K562 (cell line): Measurements from ENCODE around the gene CPSF4. TPM values are rescaled to one million over a fixed set of nuclear protein-coding genes. Genes with fewer than 3 reads are reported as not detected.

Source experiments
- ATAC-seq: fragments of 200-7000 bp; cut with Tn5 transposase; 3 replicates; pipeline ENCODE4 v1.9.1; 2020; ENCODE audit warnings: moderate library complexity
- BruUV-seq: library from RNA; stranded (reverse); fragments of 400-500 nt; replicated peaks from 2 replicates; lab custom pipeline; 2021; lab: Mats Ljungman, UMichigan
- CTCF ChIA-PET: fragments of 300-600 bp; formaldehyde crosslinking; extraction: SDS; loops from one replicate; lab custom pipeline; 2021; ENCODE audit warnings: low intra/inter-chr PET ratio; lab: Yijun Ruan, JAX
- POLR2A ChIA-PET: fragments of 300-600, 350-650 bp; sonication (Branson Sonifier 250); formaldehyde crosslinking; extraction: SDS; loops from one replicate; lab custom pipeline; 2021; ENCODE audit warnings: antibody characterized with exemption, inconsistent platforms; lab: Yijun Ruan, JAX
- DNase-seq, 4 experiments: peaks; one replicate each; pipeline versions ENCODE4 v3.0.0 to v3.0.0-alpha.2; 2011 to 2018; ENCODE audit warnings: low spot score in 3 of 4, mixed read lengths in 3 of 4; ENCODE audit errors: extremely low read depth in 1 of 4
- FAIRE-seq: peaks from 2 replicates; lab custom pipeline; 2011; peaks lifted over from hg19 to GRCh38; lab: Jason Lieb, UNC
- H2AFZ ChIP-seq: 2 replicates; pipeline ENCODE4 v1.6.0; 2011; ENCODE audit warnings: low read depth, low read length, control low read depth, inconsistent platforms
- H3K27ac ChIP-seq: fragments of 200-600 bp; 3 replicates; pipeline ENCODE4 v1.8.0; 2011; ENCODE audit warnings: low read depth, mild to moderate bottlenecking, control low read depth, inconsistent platforms, low read length, moderate library complexity, mixed read lengths; ENCODE audit errors: extremely low read depth
- H3K27me3 ChIP-seq, 2 experiments: fragments of 300-600 bp in 1 of 2; 2 replicates in 1 of 2; 3 replicates in 1 of 2; pipeline versions ENCODE4 v1.6.0 to v1.8.0; 2011; ENCODE audit warnings: inconsistent platforms in 2 of 2, low read length in 2 of 2, mild to moderate bottlenecking in 1 of 2, mixed read lengths in 1 of 2, moderate library complexity in 1 of 2; ENCODE audit not compliant: control insufficient read depth in 2 of 2, insufficient read depth in 2 of 2
- H3K36me3 ChIP-seq: fragments of 300-600 bp; 3 replicates; pipeline ENCODE4 v1.8.0; 2011; ENCODE audit warnings: mild to moderate bottlenecking, low read length, inconsistent platforms; ENCODE audit not compliant: control insufficient read depth, insufficient read depth
- H3K4me1 ChIP-seq, 2 experiments: fragments of 200-600 bp in 1 of 2; replicated peaks in 1 of 2; 2 replicates in 1 of 2; 3 replicates in 1 of 2; pipeline versions ENCODE4 v1.5.1 to v1.8.0; 2011; ENCODE audit warnings: inconsistent platforms in 2 of 2, low read length in 2 of 2, mild to moderate bottlenecking in 1 of 2, mixed read lengths in 1 of 2, moderate library complexity in 1 of 2; ENCODE audit not compliant: control insufficient read depth in 2 of 2, insufficient read depth in 2 of 2
- H3K4me2 ChIP-seq: 2 replicates; pipeline ENCODE4 v1.6.1; 2011; ENCODE audit warnings: low read length, control low read depth, inconsistent platforms, mixed read lengths; ENCODE audit not compliant: insufficient read depth
- H3K4me3 ChIP-seq: fragments of 200-600 bp; sonication (generic), shearing (Covaris generic); 2 replicates; pipeline ENCODE4 v1.5.1; 2016; ENCODE audit warnings: control low read depth, inconsistent platforms
- H3K79me2 ChIP-seq: fragments of 200-600 bp; 3 replicates; pipeline ENCODE4 v1.8.0; 2011; ENCODE audit warnings: low read length, inconsistent platforms; ENCODE audit not compliant: control insufficient read depth, insufficient read depth
- H3K9ac ChIP-seq, 2 experiments: 2 replicates each; pipeline versions ENCODE4 v1.6.0 to v1.6.1; 2011; ENCODE audit warnings: low read depth in 2 of 2, low read length in 2 of 2, control low read depth in 1 of 2, inconsistent platforms in 1 of 2, mild to moderate bottlenecking in 1 of 2, mixed read lengths in 1 of 2; ENCODE audit not compliant: insufficient read depth in 1 of 2
- H3K9me1 ChIP-seq: one replicate; pipeline ENCODE4 v1.6.0; 2011; ENCODE audit warnings: inconsistent platforms, mild to moderate bottlenecking, low read length, moderate library complexity; ENCODE audit not compliant: control insufficient read depth, insufficient read depth
- H3K9me3 ChIP-seq: replicated peaks from 2 replicates; pipeline ENCODE4 v1.5.1; 2011; ENCODE audit warnings: low read depth, low read length, inconsistent platforms; ENCODE audit not compliant: control insufficient read depth, insufficient read depth
- H4K20me1 ChIP-seq: replicated peaks from 2 replicates; pipeline ENCODE4 v1.6.1; 2011; ENCODE audit warnings: low read length, inconsistent platforms, mixed read lengths; ENCODE audit not compliant: control insufficient read depth, insufficient read depth
- CTCF ChIP-seq, 3 experiments: IDR thresholded peaks in 2 of 3; conservative IDR thresholded peaks in 1 of 3; 2 replicates each; pipeline ENCODE4 v1.5.1; 2011 to 2012; ENCODE audit warnings: low read length in 3 of 3, mild to moderate bottlenecking in 3 of 3, control low read depth in 2 of 3, improper control_type of control experiment in 1 of 3, inconsistent platforms in 1 of 3, low read depth in 1 of 3, mixed read lengths in 1 of 3, moderate library complexity in 1 of 3; ENCODE audit not compliant: insufficient read depth in 2 of 3
- L3MBTL2 ChIP-seq: fragments of 450-650 bp; IDR thresholded peaks from 2 replicates; pipeline ENCODE4 v1.6.1; 2016; ENCODE audit warnings: mild to moderate bottlenecking, moderate library complexity
- MED1 ChIP-seq: sonication (generic); formaldehyde crosslinking; IDR thresholded peaks from 2 replicates; pipeline ENCODE4 v1.8.1; 2023; ENCODE audit warnings: missing genetic modification reagents, borderline replicate concordance
- POLR2AphosphoS5 ChIP-seq: IDR thresholded peaks from 2 replicates; pipeline ENCODE4 v1.6.1; 2011; ENCODE audit warnings: mild to moderate bottlenecking, low read depth, low read length, moderate library complexity; ENCODE audit not compliant: control insufficient read depth, insufficient read depth
- WGBS: fragments of 100-300 bp; shearing (Covaris generic); methylation state at CpG from one replicate; pipeline ENCODE4 v1.1.6; 2016; ENCODE audit warnings: low coverage, mixed read lengths; ENCODE audit not compliant: insufficient coverage; ENCODE audit errors: missing lambda C conversion rate; 5-methylcytosine and 5-hydroxymethylcytosine counted together
- in situ Hi-C: fragments of 300-500 bp; cut with MboI; formaldehyde crosslinking; loops from 4 replicates; pipeline ENCODE4 v1.15.0; 2018; ENCODE audit warnings: inconsistent platforms, mixed read lengths
- intact Hi-C: fragments of 100-400 bp; cut with micrococcal nuclease; formaldehyde crosslinking; loops from 2 replicates; pipeline ENCODE4 v1.14.2; 2022
- polyA plus RNA-seq, 8 experiments: library from polyadenylated mRNA; depleted of rRNA in 4 of 8; stranded (reverse) in 5 of 8; unstranded in 3 of 8; fragments of >200 nt; fragmentation: Nextera tagmentation in 2 of 8; fragmentation: Illumina TruSeq in 1 of 8; extraction: Ambion mirVana in 2 of 8; extraction: Trizol in 1 of 8; gene quantifications; 2 replicates each; pipeline versions ENCODE4 v1.2.1 to v1.2.3, GENCODE V29; 2011 to 2014; ENCODE audit warnings: inconsistent platforms in 1 of 8, missing spikeins in 1 of 8
- total RNA-seq, 7 experiments: library from RNA; depleted of rRNA in 6 of 7; stranded (reverse); fragments of >200 nt in 6 of 7; fragmentation: Illumina TruSeq in 2 of 7; extraction: Trizol in 2 of 7; gene quantifications; 2 replicates each; pipeline versions ENCODE4 v1.2.1 to v1.2.3, GENCODE V29; 2011 to 2021; ENCODE audit warnings: low replicate concordance in 1 of 7
- TF ChIP-seq, protein P1 (sequence below): fragments of 250-450 bp; sonication (Bioruptor Pico); IDR thresholded peaks from 2 replicates; pipeline ENCODE4 v1.8.0; 2021; ENCODE audit warnings: moderate library complexity, mild to moderate bottlenecking, inconsistent platforms
- TF ChIP-seq, protein P2 (sequence below): fragments of 250-450 bp; sonication (Bioruptor Pico); IDR thresholded peaks from 2 replicates; pipeline ENCODE4 v1.9.0; 2021; ENCODE audit warnings: mild to moderate bottlenecking
- TF ChIP-seq, protein P3 (sequence below): fragments of 450-650 bp; IDR thresholded peaks from 2 replicates; pipeline ENCODE4 v1.6.1; 2016; ENCODE audit warnings: mild to moderate bottlenecking, moderate library complexity

CPSF4 gene
- total and polyA plus RNA-seq, 9 of the 15 experiments (the other 6 are each of a cell fraction or from before 2014, with no cell fraction given) = 16.9 to 118 (median 71.7) TPM

- BruUV-seq = no TSS peak
- CTCF ChIA-PET = no interaction called here
- intact Hi-C loops (no loop called here), in situ Hi-C loops (no loop called here)
- peaks cover 7% of the 10 kb centered on the region; the same call in 1 of the 3 replicates for H3K79me2 ChIP-seq
- POLR2A ChIA-PET = interaction anchor here (0.8 to 1.1 kb wide), 4 partner anchors 9 to 15 kb away, joined by 3 to 4 read pairs (median 4); partner anchors contain the start of genes ZKSCAN5 and ZNF394
- no peaks in the 10 kb centered on the region for H3K9me1 ChIP-seq
- DNase-seq = no peak
- FAIRE-seq = no peak
- H3K9me3 ChIP-seq = peaks cover 18% of the 10 kb centered on the region
- H3K27me3 ChIP-seq = no peaks in the 10 kb centered on the region
- H3K36me3 ChIP-seq = peaks cover 45% of the 10 kb centered on the region
- no peak overlapping the region for H3K4me3 ChIP-seq
- 42% methylated on average over 3 of the region's 3 CpGs for WGBS
- no peak overlapping the region for H3K4me2 ChIP-seq
- no peaks in the 10 kb centered on the region for H4K20me1 ChIP-seq
- TF ChIP-seq CTCF (IDR thresholded peaks at IDR 0.05 in 2 of 3, conservative IDR thresholded peaks at IDR 0.05 in 1 of 3; ENCODE audit: insufficient read depth in 2 of 3, low read depth in 1 of 3, low read length in 3 of 3) = peak; percentile 1 to 20 (median 10); a peak in 1 of 6 replicates
- TF ChIP-seq, protein P1, sequence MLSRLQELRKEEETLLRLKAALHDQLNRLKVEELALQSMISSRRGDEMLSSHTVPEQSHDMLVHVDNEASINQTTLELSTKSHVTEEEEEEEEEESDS (CRISPR knock-in tag) = no peak
- TF ChIP-seq POLR2AphosphoS5 = 0 out of 2 replicates have a peak, but pooled peaks have one; percentile 5
- TF ChIP-seq, protein P2, sequence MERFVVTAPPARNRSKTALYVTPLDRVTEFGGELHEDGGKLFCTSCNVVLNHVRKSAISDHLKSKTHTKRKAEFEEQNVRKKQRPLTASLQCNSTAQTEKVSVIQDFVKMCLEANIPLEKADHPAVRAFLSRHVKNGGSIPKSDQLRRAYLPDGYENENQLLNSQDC = no peak
- TF ChIP-seq MED1 = no peak
- TF ChIP-seq, protein P3, sequence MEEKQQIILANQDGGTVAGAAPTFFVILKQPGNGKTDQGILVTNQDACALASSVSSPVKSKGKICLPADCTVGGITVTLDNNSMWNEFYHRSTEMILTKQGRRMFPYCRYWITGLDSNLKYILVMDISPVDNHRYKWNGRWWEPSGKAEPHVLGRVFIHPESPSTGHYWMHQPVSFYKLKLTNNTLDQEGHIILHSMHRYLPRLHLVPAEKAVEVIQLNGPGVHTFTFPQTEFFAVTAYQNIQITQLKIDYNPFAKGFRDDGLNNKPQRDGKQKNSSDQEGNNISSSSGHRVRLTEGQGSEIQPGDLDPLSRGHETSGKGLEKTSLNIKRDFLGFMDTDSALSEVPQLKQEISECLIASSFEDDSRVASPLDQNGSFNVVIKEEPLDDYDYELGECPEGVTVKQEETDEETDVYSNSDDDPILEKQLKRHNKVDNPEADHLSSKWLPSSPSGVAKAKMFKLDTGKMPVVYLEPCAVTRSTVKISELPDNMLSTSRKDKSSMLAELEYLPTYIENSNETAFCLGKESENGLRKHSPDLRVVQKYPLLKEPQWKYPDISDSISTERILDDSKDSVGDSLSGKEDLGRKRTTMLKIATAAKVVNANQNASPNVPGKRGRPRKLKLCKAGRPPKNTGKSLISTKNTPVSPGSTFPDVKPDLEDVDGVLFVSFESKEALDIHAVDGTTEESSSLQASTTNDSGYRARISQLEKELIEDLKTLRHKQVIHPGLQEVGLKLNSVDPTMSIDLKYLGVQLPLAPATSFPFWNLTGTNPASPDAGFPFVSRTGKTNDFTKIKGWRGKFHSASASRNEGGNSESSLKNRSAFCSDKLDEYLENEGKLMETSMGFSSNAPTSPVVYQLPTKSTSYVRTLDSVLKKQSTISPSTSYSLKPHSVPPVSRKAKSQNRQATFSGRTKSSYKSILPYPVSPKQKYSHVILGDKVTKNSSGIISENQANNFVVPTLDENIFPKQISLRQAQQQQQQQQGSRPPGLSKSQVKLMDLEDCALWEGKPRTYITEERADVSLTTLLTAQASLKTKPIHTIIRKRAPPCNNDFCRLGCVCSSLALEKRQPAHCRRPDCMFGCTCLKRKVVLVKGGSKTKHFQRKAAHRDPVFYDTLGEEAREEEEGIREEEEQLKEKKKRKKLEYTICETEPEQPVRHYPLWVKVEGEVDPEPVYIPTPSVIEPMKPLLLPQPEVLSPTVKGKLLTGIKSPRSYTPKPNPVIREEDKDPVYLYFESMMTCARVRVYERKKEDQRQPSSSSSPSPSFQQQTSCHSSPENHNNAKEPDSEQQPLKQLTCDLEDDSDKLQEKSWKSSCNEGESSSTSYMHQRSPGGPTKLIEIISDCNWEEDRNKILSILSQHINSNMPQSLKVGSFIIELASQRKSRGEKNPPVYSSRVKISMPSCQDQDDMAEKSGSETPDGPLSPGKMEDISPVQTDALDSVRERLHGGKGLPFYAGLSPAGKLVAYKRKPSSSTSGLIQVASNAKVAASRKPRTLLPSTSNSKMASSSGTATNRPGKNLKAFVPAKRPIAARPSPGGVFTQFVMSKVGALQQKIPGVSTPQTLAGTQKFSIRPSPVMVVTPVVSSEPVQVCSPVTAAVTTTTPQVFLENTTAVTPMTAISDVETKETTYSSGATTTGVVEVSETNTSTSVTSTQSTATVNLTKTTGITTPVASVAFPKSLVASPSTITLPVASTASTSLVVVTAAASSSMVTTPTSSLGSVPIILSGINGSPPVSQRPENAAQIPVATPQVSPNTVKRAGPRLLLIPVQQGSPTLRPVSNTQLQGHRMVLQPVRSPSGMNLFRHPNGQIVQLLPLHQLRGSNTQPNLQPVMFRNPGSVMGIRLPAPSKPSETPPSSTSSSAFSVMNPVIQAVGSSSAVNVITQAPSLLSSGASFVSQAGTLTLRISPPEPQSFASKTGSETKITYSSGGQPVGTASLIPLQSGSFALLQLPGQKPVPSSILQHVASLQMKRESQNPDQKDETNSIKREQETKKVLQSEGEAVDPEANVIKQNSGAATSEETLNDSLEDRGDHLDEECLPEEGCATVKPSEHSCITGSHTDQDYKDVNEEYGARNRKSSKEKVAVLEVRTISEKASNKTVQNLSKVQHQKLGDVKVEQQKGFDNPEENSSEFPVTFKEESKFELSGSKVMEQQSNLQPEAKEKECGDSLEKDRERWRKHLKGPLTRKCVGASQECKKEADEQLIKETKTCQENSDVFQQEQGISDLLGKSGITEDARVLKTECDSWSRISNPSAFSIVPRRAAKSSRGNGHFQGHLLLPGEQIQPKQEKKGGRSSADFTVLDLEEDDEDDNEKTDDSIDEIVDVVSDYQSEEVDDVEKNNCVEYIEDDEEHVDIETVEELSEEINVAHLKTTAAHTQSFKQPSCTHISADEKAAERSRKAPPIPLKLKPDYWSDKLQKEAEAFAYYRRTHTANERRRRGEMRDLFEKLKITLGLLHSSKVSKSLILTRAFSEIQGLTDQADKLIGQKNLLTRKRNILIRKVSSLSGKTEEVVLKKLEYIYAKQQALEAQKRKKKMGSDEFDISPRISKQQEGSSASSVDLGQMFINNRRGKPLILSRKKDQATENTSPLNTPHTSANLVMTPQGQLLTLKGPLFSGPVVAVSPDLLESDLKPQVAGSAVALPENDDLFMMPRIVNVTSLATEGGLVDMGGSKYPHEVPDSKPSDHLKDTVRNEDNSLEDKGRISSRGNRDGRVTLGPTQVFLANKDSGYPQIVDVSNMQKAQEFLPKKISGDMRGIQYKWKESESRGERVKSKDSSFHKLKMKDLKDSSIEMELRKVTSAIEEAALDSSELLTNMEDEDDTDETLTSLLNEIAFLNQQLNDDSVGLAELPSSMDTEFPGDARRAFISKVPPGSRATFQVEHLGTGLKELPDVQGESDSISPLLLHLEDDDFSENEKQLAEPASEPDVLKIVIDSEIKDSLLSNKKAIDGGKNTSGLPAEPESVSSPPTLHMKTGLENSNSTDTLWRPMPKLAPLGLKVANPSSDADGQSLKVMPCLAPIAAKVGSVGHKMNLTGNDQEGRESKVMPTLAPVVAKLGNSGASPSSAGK = peak; percentile 31; the same call in 1 of the 2 replicates
- TF ChIP-seq L3MBTL2 = peak; percentile 62
- H3K9ac ChIP-seq = no peak overlapping the region
- no peak overlapping the region for H3K27ac ChIP-seq
- H2AFZ ChIP-seq = no peak overlapping the region
- no peaks in the 10 kb centered on the region for H3K4me1 ChIP-seq
- peak; percentile 65 for ATAC-seq
These were observed 52.1 kb downstream of the CPSF4 start for GRCh38 chr7:99490878-99491277.
